BJ (cell line): ENCODE data around the gene IGFBP3. TPM values are rescaled to one million over a fixed set of nuclear protein-coding genes. Genes with fewer than 3 reads are reported as not detected.

ENCODE experiments used
- CTCF ChIA-PET: fragments of 350-600 bp; formaldehyde crosslinking; extraction: SDS; loops from one replicate; lab custom pipeline; 2021; ENCODE audit warnings: antibody characterized with exemption, inconsistent platforms; lab: Yijun Ruan, JAX
- POLR2A ChIA-PET: fragments of 300-600 bp; sonication (Branson Sonifier 250); formaldehyde crosslinking; extraction: SDS; loops from one replicate; lab custom pipeline; 2021; ENCODE audit warnings: antibody characterized with exemption; lab: Charles Lee
- DNase-seq: peaks from one replicate; pipeline ENCODE4 v3.0.0-alpha.2; 2011; ENCODE audit warnings: low read depth
- H3K27me3 ChIP-seq: 2 replicates; pipeline ENCODE4 v1.6.0; 2011; ENCODE audit warnings: low read length; ENCODE audit not compliant: control insufficient read depth, insufficient read depth
- H3K36me3 ChIP-seq: 2 replicates; pipeline ENCODE4 v1.5.1; 2011; ENCODE audit warnings: low read length; ENCODE audit not compliant: control insufficient read depth, insufficient read depth
- H3K4me3 ChIP-seq: 2 replicates; pipeline ENCODE4 v1.5.1; 2011; ENCODE audit warnings: low read depth, mild to moderate bottlenecking, control low read depth, low read length
- CTCF ChIP-seq: IDR thresholded peaks from 2 replicates; pipeline ENCODE4 v1.5.1; 2011; ENCODE audit warnings: low read depth, mild to moderate bottlenecking, control low read depth, inconsistent platforms, low read length, moderate library complexity; ENCODE audit not compliant: insufficient read depth
- polyA plus RNA-seq: library from polyadenylated mRNA; depleted of rRNA; stranded (reverse); fragments of >200 nt; gene quantifications from 2 replicates; pipeline ENCODE4 v1.2.3, GENCODE V29; 2011

IGFBP3 gene
- polyA plus RNA-seq, 1 experiment: 3,005 TPM

- H3K27me3 ChIP-seq: no peaks in the 10 kb centered on the region
- no peak for TF ChIP-seq CTCF
- CTCF ChIA-PET: interaction anchor here (0.6 to 10.5 kb wide), 37 partner anchors 11 to 1262 kb away, joined by 3 to 88 read pairs (median 5); no protein-coding TSS in a partner anchor
- H3K4me3 ChIP-seq: no peak overlapping the region
- no peaks in the 10 kb centered on the region for H3K36me3 ChIP-seq
- DNase-seq: no peak
- POLR2A ChIA-PET: interaction anchor here (0.6 to 0.7 kb wide), 2 partner anchors 1559 to 1712 kb away, joined by 3 read pairs; no protein-coding TSS in a partner anchor
Measured at GRCh38 chr7:45923818-45924217, 2.7 kb upstream of the IGFBP3 start.

GRCh38 chr7:45923290-45923689 lies 2.2 kb upstream of the IGFBP3 start:
- Histone ChIP-seq H3K4me3 (no peak overlapping the region), H3K27me3 (no peaks in the 10 kb centered on the region), H3K36me3 (no peaks in the 10 kb centered on the region)
- TF ChIP-seq CTCF: peak; percentile 97
- DNase-seq: no peak
- ChIA-PET POLR2A (interaction anchor here (0.7 kb wide), 1 partner anchor 1712 kb away, joined by 3 read pairs; no protein-coding TSS in a partner anchor), CTCF (interaction anchor here (0.7 to 10.5 kb wide), 58 partner anchors 10 to 1262 kb away, joined by 3 to 88 read pairs (median 4); partner anchors contain the start of gene IGFBP1)

GRCh38 chr7:45922810-45923209 lies 1.7 kb upstream of the IGFBP3 start:
- Histone ChIP-seq H3K36me3 (no peaks in the 10 kb centered on the region), H3K4me3 (no peak overlapping the region), H3K27me3 (no peaks in the 10 kb centered on the region)
- DNase-seq: no peak
- POLR2A ChIA-PET: interaction anchor here (0.6 kb wide), 1 partner anchor 1560 kb away, joined by 11 read pairs; no protein-coding TSS in a partner anchor
- no peak for TF ChIP-seq CTCF
- CTCF ChIA-PET: interaction anchor here (0.5 to 10.5 kb wide), 73 partner anchors 10 to 1336 kb away, joined by 3 to 88 read pairs (median 4); partner anchors contain the start of gene IGFBP1

GRCh38 chr7:45921699-45922519 lies 837 bp upstream of the IGFBP3 start:
- ChIA-PET POLR2A (interaction anchor here (0.6 to 1.2 kb wide), 2 partner anchors 225 to 1561 kb away, joined by 5 to 11 read pairs; no protein-coding TSS in a partner anchor), CTCF (interaction anchor here (0.6 to 10.5 kb wide), 60 partner anchors 13 to 1337 kb away, joined by 3 to 88 read pairs (median 4); partner anchors contain the start of gene IGFBP1)
- DNase-seq: no peak
- peak; percentile 99 for TF ChIP-seq CTCF
- Histone ChIP-seq H3K27me3 (no peaks in the 10 kb centered on the region), H3K4me3 (peak overlapping the region; percentile 75), H3K36me3 (peaks cover 4% of the 10 kb centered on the region)

GRCh38 chr7:45921381-45921698 lies 268 bp upstream of the IGFBP3 start:
- no peak for TF ChIP-seq CTCF
- Histone ChIP-seq H3K4me3 (peak overlapping the region; percentile 75), H3K27me3 (no peaks in the 10 kb centered on the region), H3K36me3 (peaks cover 7% of the 10 kb centered on the region)
- ChIA-PET POLR2A (interaction anchor here (1.2 kb wide), 1 partner anchor 225 kb away, joined by 5 read pairs; no protein-coding TSS in a partner anchor), CTCF (interaction anchor here (0.8 to 10.5 kb wide), 19 partner anchors 14 to 1345 kb away, joined by 3 to 88 read pairs (median 10); partner anchors contain the start of gene IGFBP1)
- no peak for DNase-seq
